ENCODE measurements around the gene GOLGA8R. TPM values are rescaled to one million over a fixed set of nuclear protein-coding genes. Genes with fewer than 3 reads are reported as not detected.
"Not testable (repeated sequence)": the region's sequence is repeated elsewhere in the genome, so short reads cannot be mapped to it uniquely, and the experiment has no call there.

GOLGA8R gene
- total RNA-seq: 1 to 10 TPM; 3.2 to 4.0 (median 3.2) TPM

DNA sequence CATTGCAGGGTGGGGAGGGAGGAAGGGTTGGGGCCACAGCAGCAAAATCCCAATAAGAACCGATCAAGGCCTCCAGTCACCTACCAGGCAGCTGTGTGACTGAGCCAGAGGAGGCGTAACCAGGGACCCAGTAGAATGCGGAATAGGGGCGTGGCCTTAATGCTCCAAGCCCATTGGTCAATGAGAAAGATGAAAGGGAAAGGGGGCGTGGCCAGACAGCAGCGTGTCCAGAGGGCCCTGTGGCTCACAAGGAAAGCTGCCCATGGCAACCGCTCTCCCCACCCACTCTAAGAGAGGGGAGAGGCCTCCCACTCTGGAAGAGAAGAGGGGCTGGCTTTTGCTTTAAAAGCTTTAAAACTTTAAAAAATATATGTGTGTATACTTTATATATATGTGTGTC lies at the start of gene GOLGA8R:
Gene GOLGA8R, minus strand, starts transcription at position 101 of the 400 bp plus-strand sequence. Its CDS starts 98 bp downstream, at position 3.
- no CpG with 5 or more reads among the region's 7 CpGs for WGBS, 2 donors (ENCODE audit: low coverage in 1 of 2)
- ATAC-seq: not testable (repeated sequence)

DNA sequence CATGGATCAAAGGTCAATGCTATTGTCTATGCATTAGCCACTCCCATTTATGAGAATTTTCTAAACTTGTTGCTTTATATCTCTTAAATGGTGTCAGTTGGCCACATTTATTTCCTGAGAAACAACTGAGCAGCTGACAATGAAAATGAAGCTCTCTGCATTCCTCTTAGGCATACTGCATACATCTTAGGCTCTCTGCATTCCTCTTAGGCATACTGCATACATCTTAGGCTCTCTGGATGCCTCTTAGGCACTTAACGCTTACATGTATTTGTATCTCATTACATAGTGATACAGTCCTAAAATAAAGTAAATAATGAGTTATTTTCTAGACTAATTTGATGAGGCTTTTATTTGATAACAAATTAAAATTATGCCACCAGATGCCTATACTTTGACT lies 49.8 kb upstream of the GOLGA8R start:
- not testable (repeated sequence) for H3K9me3 ChIP-seq, H3K27me3 ChIP-seq, H3K36me3 ChIP-seq, H3K27ac ChIP-seq, H3K4me3 ChIP-seq, ATAC-seq, H3K4me1 ChIP-seq
- no CpG with 5 or more reads among the region's 1 CpG for WGBS, 2 donors (ENCODE audit: low coverage in 1 of 2)

More for the DNA sequence above, at the start of gene GOLGA8R:
- H3K4me1 ChIP-seq, H3K27ac ChIP-seq, H3K4me3 ChIP-seq, H3K36me3 ChIP-seq, H3K9me3 ChIP-seq, H3K27me3 ChIP-seq: not testable (repeated sequence)

DNA sequence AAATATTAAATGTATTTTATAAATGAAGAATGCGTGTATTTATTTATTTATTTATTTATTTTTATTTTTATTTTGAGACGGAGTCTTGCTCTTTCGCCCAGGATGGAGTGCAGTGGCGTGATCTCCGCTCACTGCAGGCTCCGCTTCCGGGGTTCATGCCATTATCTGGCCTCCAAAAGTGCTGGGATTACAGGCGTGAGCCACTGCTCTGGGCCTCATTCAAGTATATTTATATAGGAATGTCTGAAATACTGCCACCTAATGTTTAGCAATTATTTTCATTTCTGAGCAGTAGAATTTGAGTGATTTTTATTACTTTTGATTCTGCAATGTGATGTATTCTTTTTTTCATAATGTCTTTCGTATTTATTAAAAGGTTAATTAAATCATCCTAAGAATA lies 48.1 kb upstream of the GOLGA8R start:
- H3K27ac ChIP-seq, H3K36me3 ChIP-seq, H3K4me1 ChIP-seq, ATAC-seq, H3K4me3 ChIP-seq, H3K9me3 ChIP-seq, H3K27me3 ChIP-seq: not testable (repeated sequence)
- WGBS, 2 donors (ENCODE audit: low coverage in 1 of 2): no CpG with 5 or more reads among the region's 9 CpGs

DNA sequence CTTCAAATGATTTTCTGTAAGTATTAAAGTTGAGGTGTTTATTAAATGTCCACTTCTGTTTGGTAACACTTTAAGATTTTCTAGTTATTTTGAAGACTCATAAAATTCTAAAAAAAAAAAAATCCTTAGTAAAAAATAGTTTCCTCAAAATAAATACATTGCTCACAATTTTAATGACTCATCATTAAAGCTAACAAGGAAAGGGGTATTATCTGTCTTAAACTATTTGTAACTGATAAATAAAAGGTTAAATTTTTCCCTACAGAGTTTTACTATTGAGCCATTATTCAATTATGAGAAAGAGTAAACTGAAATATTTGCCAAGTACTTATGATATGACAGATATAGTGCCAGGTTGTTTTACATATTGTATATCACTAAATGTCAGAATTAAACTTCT lies 38.6 kb upstream of the GOLGA8R start:
- H3K4me1 ChIP-seq, H3K27me3 ChIP-seq, H3K4me3 ChIP-seq, ATAC-seq, H3K27ac ChIP-seq, H3K36me3 ChIP-seq, H3K9me3 ChIP-seq: not testable (repeated sequence)

DNA sequence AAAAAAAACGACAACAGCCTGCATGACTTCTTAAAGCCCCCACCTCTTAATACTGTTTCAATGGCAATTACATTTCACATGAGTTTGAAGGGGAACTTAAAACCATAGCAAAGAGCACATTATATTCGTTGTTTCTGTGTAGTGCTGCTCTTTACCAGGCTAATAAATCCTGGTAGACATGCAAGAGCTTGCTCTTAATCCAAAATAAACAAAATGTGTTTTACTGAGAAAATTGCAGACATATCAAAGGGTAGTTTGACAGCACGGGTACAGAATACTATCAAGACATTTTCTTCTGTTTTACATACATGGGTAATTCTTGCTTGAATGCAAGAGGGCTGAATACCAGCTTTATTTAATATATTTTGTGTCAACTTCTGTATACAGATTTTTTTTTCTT lies 24.3 kb upstream of the GOLGA8R start:
- no CpG with 5 or more reads among the region's 3 CpGs for WGBS, 2 donors (ENCODE audit: low coverage in 1 of 2)
- H3K9me3 ChIP-seq, H3K27me3 ChIP-seq, H3K27ac ChIP-seq, H3K4me3 ChIP-seq, H3K36me3 ChIP-seq, H3K4me1 ChIP-seq, ATAC-seq: not testable (repeated sequence)

- not testable (repeated sequence) for H3K4me1 ChIP-seq, H3K27me3 ChIP-seq, H3K4me3 ChIP-seq, H3K36me3 ChIP-seq, ATAC-seq, H3K27ac ChIP-seq, H3K9me3 ChIP-seq
- WGBS, 2 donors (ENCODE audit: low coverage in 1 of 2): 80 to 100% methylated on average over 1 to 2 of the region's 5 CpGs
Observed at GRCh38 chr15:30435878-30436277, 21.8 kb upstream of the GOLGA8R start.

GRCh38 chr15:30420723-30421122 lies 6.7 kb upstream of the GOLGA8R start:
- 77 to 88% methylated on average over 3 to 4 of the region's 6 CpGs for WGBS, 2 donors (ENCODE audit: low coverage in 1 of 2)
- H3K36me3 ChIP-seq, H3K27me3 ChIP-seq, ATAC-seq, H3K27ac ChIP-seq, H3K9me3 ChIP-seq, H3K4me1 ChIP-seq, H3K4me3 ChIP-seq: not testable (repeated sequence)

- H3K27me3 ChIP-seq, H3K4me1 ChIP-seq, H3K4me3 ChIP-seq, H3K9me3 ChIP-seq, H3K36me3 ChIP-seq, ATAC-seq, H3K27ac ChIP-seq: not testable (repeated sequence)
- 76% methylated on average over 5 of the region's 6 CpGs; no CpG with 5 or more reads in 1 of the 2 donors for WGBS, 2 donors (ENCODE audit: low coverage in 1 of 2)
Observed at GRCh38 chr15:30407636-30408035, 6.4 kb downstream of the GOLGA8R start.

GRCh38 chr15:30398988-30399387 lies 15.1 kb downstream of the GOLGA8R start:
- not testable (repeated sequence) for H3K27me3 ChIP-seq, H3K9me3 ChIP-seq, H3K4me3 ChIP-seq, H3K36me3 ChIP-seq, H3K4me1 ChIP-seq, ATAC-seq, H3K27ac ChIP-seq
- no CpG with 5 or more reads among the region's 6 CpGs for WGBS, 2 donors (ENCODE audit: low coverage in 1 of 2)
- peak in 3 of 4 experiments; percentile 17 to 43 (median 42) for TF ChIP-seq CTCF (IDR thresholded peaks at IDR 0.05)

DNA sequence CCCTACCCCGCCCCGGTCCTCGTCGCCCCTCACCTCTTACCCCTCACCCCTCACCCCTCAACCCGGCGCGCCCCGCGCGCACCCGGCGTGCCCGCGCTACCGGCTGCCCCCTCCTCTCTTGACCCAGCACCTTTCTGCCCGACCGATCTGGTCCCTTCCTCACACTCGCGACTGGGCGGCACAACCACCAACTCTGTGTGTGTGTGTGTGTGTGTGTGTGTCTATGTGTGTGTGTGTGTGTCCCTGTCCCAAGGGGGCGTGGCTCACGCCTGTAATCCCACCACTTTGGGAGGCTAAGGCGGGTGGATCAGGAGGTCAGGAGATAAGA lies 20.4 kb downstream of the GOLGA8R start:
- H3K36me3 ChIP-seq, H3K9me3 ChIP-seq, H3K4me3 ChIP-seq, H3K27ac ChIP-seq, H3K4me1 ChIP-seq, H3K27me3 ChIP-seq: not testable (repeated sequence)
- ATAC-seq: peak; percentile 25
- WGBS, 2 donors (ENCODE audit: low coverage in 1 of 2): no CpG with 5 or more reads among the region's 23 CpGs

DNA sequence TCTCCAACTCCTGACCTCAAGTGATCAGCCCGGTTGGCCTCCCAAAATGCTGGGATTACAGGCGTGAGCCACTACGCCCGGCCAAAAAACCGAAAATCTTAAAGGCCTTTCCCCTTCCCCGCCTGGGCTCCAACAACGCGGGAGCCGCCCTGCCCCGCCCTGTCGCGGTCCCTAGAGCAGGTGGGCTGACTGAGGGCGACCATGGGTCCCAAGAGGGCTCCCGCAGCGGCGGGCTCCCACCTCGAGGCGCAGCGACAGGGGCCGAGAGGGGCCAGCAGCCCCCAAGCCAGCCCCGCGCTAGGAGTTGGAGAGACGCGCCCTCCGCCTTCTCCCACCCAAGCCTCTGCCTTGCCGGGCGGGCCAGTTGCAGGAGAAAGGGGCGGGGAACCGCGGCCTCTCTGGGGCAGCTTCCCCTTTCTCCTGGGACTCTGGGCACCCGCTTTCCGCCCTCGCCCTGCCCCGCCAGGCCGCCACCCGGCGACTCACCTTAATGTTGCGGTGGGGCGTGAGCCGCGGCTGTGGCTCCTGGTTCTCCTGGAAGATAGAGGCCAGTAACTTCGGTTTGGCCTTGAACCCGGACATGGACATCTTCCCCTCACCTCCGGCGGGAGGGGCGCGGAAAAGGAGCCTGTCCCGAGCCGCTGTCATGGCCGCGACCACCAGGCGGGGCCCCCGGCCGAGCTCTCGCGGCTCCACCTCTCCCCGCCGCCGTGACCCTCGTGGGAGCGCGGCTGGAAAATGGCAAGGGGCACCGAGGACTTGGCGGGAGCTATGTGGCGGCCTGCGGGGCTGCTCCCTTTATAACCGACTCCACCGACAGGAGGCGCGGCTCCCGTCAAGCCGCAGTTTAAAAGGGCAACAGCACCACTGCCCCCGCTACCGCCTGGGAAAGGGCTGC lies 21.0 kb downstream of the GOLGA8R start, which contains the start of gene CHRFAM7A:
Gene CHRFAM7A, minus strand, starts transcription at position 775 of the 898 bp plus-strand sequence. CDS start 10,189 bp downstream, outside the sequence.
- not testable (repeated sequence) for H3K4me3 ChIP-seq, H3K4me1 ChIP-seq, H3K27me3 ChIP-seq, H3K27ac ChIP-seq, H3K9me3 ChIP-seq, H3K36me3 ChIP-seq
- peak; percentile 57 for ATAC-seq
- no CpG with 5 or more reads among the region's 74 CpGs for WGBS, 2 donors (ENCODE audit: low coverage in 1 of 2)

- not testable (repeated sequence) for H3K27me3 ChIP-seq, ATAC-seq, H3K9me3 ChIP-seq, H3K4me3 ChIP-seq, H3K27ac ChIP-seq, H3K4me1 ChIP-seq, H3K36me3 ChIP-seq
- WGBS, 2 donors (ENCODE audit: low coverage in 1 of 2): no CpG with 5 or more reads among the region's 6 CpGs
Observed at GRCh38 chr15:30386318-30386887, 27.7 kb downstream of the GOLGA8R start.

- H3K4me3 ChIP-seq, H3K9me3 ChIP-seq, ATAC-seq, H3K27me3 ChIP-seq, H3K27ac ChIP-seq, H3K36me3 ChIP-seq, H3K4me1 ChIP-seq: not testable (repeated sequence)
- no CpG with 5 or more reads among the region's 5 CpGs for WGBS, 2 donors (ENCODE audit: low coverage in 1 of 2)
Observed at GRCh38 chr15:30377082-30377413, 37.0 kb downstream of the GOLGA8R start.
